K562 (cell line): ENCODE results near the gene DTWD2. TPM values are rescaled to one million over a fixed set of nuclear protein-coding genes. Genes with fewer than 3 reads are reported as not detected.

ENCODE experiments used
- ATAC-seq: fragments of 200-7000 bp; cut with Tn5 transposase; 3 replicates; pipeline ENCODE4 v1.9.1; 2020; ENCODE audit warnings: moderate library complexity
- BruUV-seq: library from RNA; stranded (reverse); fragments of 400-500 nt; replicated peaks from 2 replicates; lab custom pipeline; 2021; lab: Mats Ljungman, UMichigan
- CTCF ChIA-PET: fragments of 300-600 bp; formaldehyde crosslinking; extraction: SDS; loops from one replicate; lab custom pipeline; 2021; ENCODE audit warnings: low intra/inter-chr PET ratio; lab: Yijun Ruan, JAX
- POLR2A ChIA-PET: fragments of 300-600, 350-650 bp; sonication (Branson Sonifier 250); formaldehyde crosslinking; extraction: SDS; loops from one replicate; lab custom pipeline; 2021; ENCODE audit warnings: antibody characterized with exemption, inconsistent platforms; lab: Yijun Ruan, JAX
- DNase-seq, 4 experiments: peaks; one replicate each; pipeline versions ENCODE4 v3.0.0 to v3.0.0-alpha.2; 2011 to 2018; ENCODE audit warnings: low spot score in 3 of 4, mixed read lengths in 3 of 4; ENCODE audit errors: extremely low read depth in 1 of 4
- FAIRE-seq: peaks from 2 replicates; lab custom pipeline; 2011; peaks lifted over from hg19 to GRCh38; lab: Jason Lieb, UNC
- H2AFZ ChIP-seq: 2 replicates; pipeline ENCODE4 v1.6.0; 2011; ENCODE audit warnings: low read depth, low read length, control low read depth, inconsistent platforms
- H3K27ac ChIP-seq: fragments of 200-600 bp; 3 replicates; pipeline ENCODE4 v1.8.0; 2011; ENCODE audit warnings: low read depth, mild to moderate bottlenecking, control low read depth, inconsistent platforms, low read length, moderate library complexity, mixed read lengths; ENCODE audit errors: extremely low read depth
- H3K27me3 ChIP-seq, 2 experiments: fragments of 300-600 bp in 1 of 2; 2 replicates in 1 of 2; 3 replicates in 1 of 2; pipeline versions ENCODE4 v1.6.0 to v1.8.0; 2011; ENCODE audit warnings: inconsistent platforms in 2 of 2, low read length in 2 of 2, mild to moderate bottlenecking in 1 of 2, mixed read lengths in 1 of 2, moderate library complexity in 1 of 2; ENCODE audit not compliant: control insufficient read depth in 2 of 2, insufficient read depth in 2 of 2
- H3K36me3 ChIP-seq: fragments of 300-600 bp; 3 replicates; pipeline ENCODE4 v1.8.0; 2011; ENCODE audit warnings: mild to moderate bottlenecking, low read length, inconsistent platforms; ENCODE audit not compliant: control insufficient read depth, insufficient read depth
- H3K4me1 ChIP-seq, 2 experiments: fragments of 200-600 bp in 1 of 2; replicated peaks in 1 of 2; 2 replicates in 1 of 2; 3 replicates in 1 of 2; pipeline versions ENCODE4 v1.5.1 to v1.8.0; 2011; ENCODE audit warnings: inconsistent platforms in 2 of 2, low read length in 2 of 2, mild to moderate bottlenecking in 1 of 2, mixed read lengths in 1 of 2, moderate library complexity in 1 of 2; ENCODE audit not compliant: control insufficient read depth in 2 of 2, insufficient read depth in 2 of 2
- H3K4me2 ChIP-seq: 2 replicates; pipeline ENCODE4 v1.6.1; 2011; ENCODE audit warnings: low read length, control low read depth, inconsistent platforms, mixed read lengths; ENCODE audit not compliant: insufficient read depth
- H3K4me3 ChIP-seq: fragments of 200-600 bp; sonication (generic), shearing (Covaris generic); 2 replicates; pipeline ENCODE4 v1.5.1; 2016; ENCODE audit warnings: control low read depth, inconsistent platforms
- H3K79me2 ChIP-seq: fragments of 200-600 bp; 3 replicates; pipeline ENCODE4 v1.8.0; 2011; ENCODE audit warnings: low read length, inconsistent platforms; ENCODE audit not compliant: control insufficient read depth, insufficient read depth
- H3K9ac ChIP-seq, 2 experiments: 2 replicates each; pipeline versions ENCODE4 v1.6.0 to v1.6.1; 2011; ENCODE audit warnings: low read depth in 2 of 2, low read length in 2 of 2, control low read depth in 1 of 2, inconsistent platforms in 1 of 2, mild to moderate bottlenecking in 1 of 2, mixed read lengths in 1 of 2; ENCODE audit not compliant: insufficient read depth in 1 of 2
- H3K9me1 ChIP-seq: one replicate; pipeline ENCODE4 v1.6.0; 2011; ENCODE audit warnings: inconsistent platforms, mild to moderate bottlenecking, low read length, moderate library complexity; ENCODE audit not compliant: control insufficient read depth, insufficient read depth
- H3K9me3 ChIP-seq: replicated peaks from 2 replicates; pipeline ENCODE4 v1.5.1; 2011; ENCODE audit warnings: low read depth, low read length, inconsistent platforms; ENCODE audit not compliant: control insufficient read depth, insufficient read depth
- H4K20me1 ChIP-seq: replicated peaks from 2 replicates; pipeline ENCODE4 v1.6.1; 2011; ENCODE audit warnings: low read length, inconsistent platforms, mixed read lengths; ENCODE audit not compliant: control insufficient read depth, insufficient read depth
- ATF2 ChIP-seq: sonication (generic); formaldehyde crosslinking; IDR thresholded peaks from 2 replicates; pipeline ENCODE4 v1.8.1; 2022; ENCODE audit warnings: missing genetic modification reagents
- CBX3 ChIP-seq, 2 experiments: IDR thresholded peaks; 1 replicate in 1 of 2; 2 replicates in 1 of 2; pipeline ENCODE4 v1.6.1; 2012; ENCODE audit warnings: inconsistent platforms in 2 of 2, low read length in 2 of 2, borderline replicate concordance in 1 of 2, control low read depth in 1 of 2
- CBX8 ChIP-seq: fragments of 200-600 bp; sonication (generic); IDR thresholded peaks from 2 replicates; pipeline ENCODE4 v1.6.1; 2012; ENCODE audit warnings: borderline replicate concordance, mixed run types, low read depth, mild to moderate bottlenecking, moderate library complexity, mixed read lengths, low read length, control low read depth, inconsistent platforms; ENCODE audit not compliant: poor library complexity, severe bottlenecking; ENCODE audit errors: extremely low read depth
- FOXM1 ChIP-seq, 2 experiments: fragments of 450-650 bp in 1 of 2; sonication (generic) in 1 of 2; formaldehyde crosslinking in 1 of 2; IDR thresholded peaks; 2 replicates each; pipeline versions ENCODE4 v1.6.1 to v1.9.0; 2017 to 2022; ENCODE audit warnings: low read depth in 2 of 2, mild to moderate bottlenecking in 2 of 2, missing genetic modification reagents in 1 of 2, moderate library complexity in 1 of 2
- RBM25 ChIP-seq: fragments of 200-400 bp; formaldehyde crosslinking; IDR thresholded peaks from 2 replicates; pipeline ENCODE4 v1.6.1; 2018; ENCODE audit warnings: low read length, low read depth, moderate library complexity; ENCODE audit not compliant: severe bottlenecking
- SMARCE1 ChIP-seq: fragments of 450-650 bp; IDR thresholded peaks from 2 replicates; pipeline ENCODE4 v1.7.1; 2016; ENCODE audit warnings: mild to moderate bottlenecking
- TRIM24 ChIP-seq, 2 experiments: fragments of 450-650 bp; IDR thresholded peaks; 2 replicates each; pipeline ENCODE4 v1.6.1; 2016
- TRIM28 ChIP-seq: fragments of 450-650 bp; IDR thresholded peaks from 2 replicates; pipeline ENCODE4 v1.6.1; 2017
- ZNF280A ChIP-seq: fragments of 450-650 bp; IDR thresholded peaks from 2 replicates; pipeline ENCODE4 v1.6.1; 2018; ENCODE audit warnings: mild to moderate bottlenecking, low read depth; ENCODE audit not compliant: partially characterized antibody
- ZNF79 ChIP-seq: fragments of 250-450 bp; sonication (Bioruptor Pico); IDR thresholded peaks from 2 replicates; pipeline ENCODE4 v1.4.0; 2020; ENCODE audit warnings: low read depth, mild to moderate bottlenecking, moderate library complexity
- WGBS: fragments of 100-300 bp; shearing (Covaris generic); methylation state at CpG from one replicate; pipeline ENCODE4 v1.1.6; 2016; ENCODE audit warnings: low coverage, mixed read lengths; ENCODE audit not compliant: insufficient coverage; ENCODE audit errors: missing lambda C conversion rate; 5-methylcytosine and 5-hydroxymethylcytosine counted together
- in situ Hi-C: fragments of 300-500 bp; cut with MboI; formaldehyde crosslinking; loops from 4 replicates; pipeline ENCODE4 v1.15.0; 2018; ENCODE audit warnings: inconsistent platforms, mixed read lengths
- intact Hi-C: fragments of 100-400 bp; cut with micrococcal nuclease; formaldehyde crosslinking; loops from 2 replicates; pipeline ENCODE4 v1.14.2; 2022
- polyA plus RNA-seq, 8 experiments: library from polyadenylated mRNA; depleted of rRNA in 4 of 8; stranded (reverse) in 5 of 8; unstranded in 3 of 8; fragments of >200 nt; fragmentation: Nextera tagmentation in 2 of 8; fragmentation: Illumina TruSeq in 1 of 8; extraction: Ambion mirVana in 2 of 8; extraction: Trizol in 1 of 8; gene quantifications; 2 replicates each; pipeline versions ENCODE4 v1.2.1 to v1.2.3, GENCODE V29; 2011 to 2014; ENCODE audit warnings: inconsistent platforms in 1 of 8, missing spikeins in 1 of 8
- total RNA-seq, 7 experiments: library from RNA; depleted of rRNA in 6 of 7; stranded (reverse); fragments of >200 nt in 6 of 7; fragmentation: Illumina TruSeq in 2 of 7; extraction: Trizol in 2 of 7; gene quantifications; 2 replicates each; pipeline versions ENCODE4 v1.2.1 to v1.2.3, GENCODE V29; 2011 to 2021; ENCODE audit warnings: low replicate concordance in 1 of 7
- TF ChIP-seq, protein P1 (sequence below): conservative IDR thresholded peaks from 2 replicates; pipeline ENCODE4 v1.6.1; 2011; ENCODE audit warnings: low read depth, mild to moderate bottlenecking, low read length; ENCODE audit not compliant: control insufficient read depth
- TF ChIP-seq, protein P2 (sequence below), 2 experiments: fragments of 450-650 bp in 1 of 2; IDR thresholded peaks; 2 replicates each; pipeline ENCODE4 v1.6.1; 2011 to 2017; ENCODE audit warnings: low read depth in 2 of 2, antibody characterized with exemption in 1 of 2, borderline replicate concordance in 1 of 2, low read length in 1 of 2, mild to moderate bottlenecking in 1 of 2, mixed read lengths in 1 of 2; ENCODE audit not compliant: control insufficient read depth in 1 of 2
- TF ChIP-seq, protein P3 (sequence below): sonication (generic); IDR thresholded peaks from 2 replicates; pipeline ENCODE4 v1.6.1; 2016

DTWD2 gene
- total and polyA plus RNA-seq, 9 of the 15 experiments (the other 6 are each of a cell fraction or from before 2014, with no cell fraction given): 0.99 to 10.8 (median 4.1) TPM

- ChIA-PET CTCF (no interaction called here), POLR2A (no interaction called here)
- Histone ChIP-seq H3K4me1 (peaks cover under 1 to 1% of the 10 kb centered on the region in 2 experiments; a peak in 3 of 5 replicates), H3K4me2 (no peak overlapping the region), H3K27me3 (no peaks in the 10 kb centered on the region), H3K9me3 (peaks cover 7% of the 10 kb centered on the region), H4K20me1 (no peaks in the 10 kb centered on the region), H2AFZ (no peak overlapping the region), H3K4me3 (no peak overlapping the region), H3K9me1 (no peaks in the 10 kb centered on the region), H3K9ac (no peak overlapping the region), H3K79me2 (no peaks in the 10 kb centered on the region), H3K27ac (no peak overlapping the region), H3K36me3 (no peaks in the 10 kb centered on the region)
- in situ Hi-C loops: loop anchor here (25.0 kb wide), 1 partner anchor 741 kb away; no protein-coding TSS in a partner anchor
- ATAC-seq (no peak), FAIRE-seq (no peak), DNase-seq (no peak)
- 0% methylated on average over 1 of the region's 1 CpG for WGBS
- no TSS peak for BruUV-seq
- intact Hi-C loops: no loop called here
- TF ChIP-seq TRIM28: peak; percentile 70
- TF ChIP-seq, protein P1, sequence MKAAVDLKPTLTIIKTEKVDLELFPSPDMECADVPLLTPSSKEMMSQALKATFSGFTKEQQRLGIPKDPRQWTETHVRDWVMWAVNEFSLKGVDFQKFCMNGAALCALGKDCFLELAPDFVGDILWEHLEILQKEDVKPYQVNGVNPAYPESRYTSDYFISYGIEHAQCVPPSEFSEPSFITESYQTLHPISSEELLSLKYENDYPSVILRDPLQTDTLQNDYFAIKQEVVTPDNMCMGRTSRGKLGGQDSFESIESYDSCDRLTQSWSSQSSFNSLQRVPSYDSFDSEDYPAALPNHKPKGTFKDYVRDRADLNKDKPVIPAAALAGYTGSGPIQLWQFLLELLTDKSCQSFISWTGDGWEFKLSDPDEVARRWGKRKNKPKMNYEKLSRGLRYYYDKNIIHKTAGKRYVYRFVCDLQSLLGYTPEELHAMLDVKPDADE: no peak
- TF ChIP-seq TRIM24 (IDR thresholded peaks at IDR 0.05): peak in 1 of 2 experiments; percentile 11; a peak in 1 of 4 replicates
- TF ChIP-seq, protein P2, sequence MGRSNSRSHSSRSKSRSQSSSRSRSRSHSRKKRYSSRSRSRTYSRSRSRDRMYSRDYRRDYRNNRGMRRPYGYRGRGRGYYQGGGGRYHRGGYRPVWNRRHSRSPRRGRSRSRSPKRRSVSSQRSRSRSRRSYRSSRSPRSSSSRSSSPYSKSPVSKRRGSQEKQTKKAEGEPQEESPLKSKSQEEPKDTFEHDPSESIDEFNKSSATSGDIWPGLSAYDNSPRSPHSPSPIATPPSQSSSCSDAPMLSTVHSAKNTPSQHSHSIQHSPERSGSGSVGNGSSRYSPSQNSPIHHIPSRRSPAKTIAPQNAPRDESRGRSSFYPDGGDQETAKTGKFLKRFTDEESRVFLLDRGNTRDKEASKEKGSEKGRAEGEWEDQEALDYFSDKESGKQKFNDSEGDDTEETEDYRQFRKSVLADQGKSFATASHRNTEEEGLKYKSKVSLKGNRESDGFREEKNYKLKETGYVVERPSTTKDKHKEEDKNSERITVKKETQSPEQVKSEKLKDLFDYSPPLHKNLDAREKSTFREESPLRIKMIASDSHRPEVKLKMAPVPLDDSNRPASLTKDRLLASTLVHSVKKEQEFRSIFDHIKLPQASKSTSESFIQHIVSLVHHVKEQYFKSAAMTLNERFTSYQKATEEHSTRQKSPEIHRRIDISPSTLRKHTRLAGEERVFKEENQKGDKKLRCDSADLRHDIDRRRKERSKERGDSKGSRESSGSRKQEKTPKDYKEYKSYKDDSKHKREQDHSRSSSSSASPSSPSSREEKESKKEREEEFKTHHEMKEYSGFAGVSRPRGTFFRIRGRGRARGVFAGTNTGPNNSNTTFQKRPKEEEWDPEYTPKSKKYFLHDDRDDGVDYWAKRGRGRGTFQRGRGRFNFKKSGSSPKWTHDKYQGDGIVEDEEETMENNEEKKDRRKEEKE (IDR thresholded peaks at IDR 0.05; ENCODE audit: borderline replicate concordance in 1 of 2, control insufficient read depth in 1 of 2, low read depth in 2 of 2, low read length in 1 of 2): no peak
- TF ChIP-seq, protein P3, sequence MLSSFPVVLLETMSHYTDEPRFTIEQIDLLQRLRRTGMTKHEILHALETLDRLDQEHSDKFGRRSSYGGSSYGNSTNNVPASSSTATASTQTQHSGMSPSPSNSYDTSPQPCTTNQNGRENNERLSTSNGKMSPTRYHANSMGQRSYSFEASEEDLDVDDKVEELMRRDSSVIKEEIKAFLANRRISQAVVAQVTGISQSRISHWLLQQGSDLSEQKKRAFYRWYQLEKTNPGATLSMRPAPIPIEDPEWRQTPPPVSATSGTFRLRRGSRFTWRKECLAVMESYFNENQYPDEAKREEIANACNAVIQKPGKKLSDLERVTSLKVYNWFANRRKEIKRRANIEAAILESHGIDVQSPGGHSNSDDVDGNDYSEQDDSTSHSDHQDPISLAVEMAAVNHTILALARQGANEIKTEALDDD: no peak
- TF ChIP-seq ATF2 (CRISPR knock-in tag): no peak
- no peak for TF ChIP-seq ZNF79 (CRISPR knock-in tag)
- no peak for TF ChIP-seq CBX8
- peak in 1 of 2 experiments; percentile 95; a peak in 2 of 3 replicates for TF ChIP-seq CBX3 (IDR thresholded peaks at IDR 0.05; ENCODE audit: borderline replicate concordance in 1 of 2, low read length in 2 of 2)
- TF ChIP-seq SMARCE1: no peak
- TF ChIP-seq FOXM1 (IDR thresholded peaks at IDR 0.05; ENCODE audit: low read depth): no peak
- TF ChIP-seq FOXM1 (CRISPR knock-in tag; IDR thresholded peaks at IDR 0.05; ENCODE audit: low read depth): no peak
- TF ChIP-seq RBM25: peak; percentile 3
- TF ChIP-seq ZNF280A: peak; percentile 61
Observed at GRCh38 chr5:118996098-118996497, 7.8 kb upstream of the DTWD2 start.
